Measurements from ENCODE around the gene HTR1D.
A peak's percentile ranks its signal among the peaks of the same experiment; 100 is the strongest.

The HTR1D gene

DNA sequence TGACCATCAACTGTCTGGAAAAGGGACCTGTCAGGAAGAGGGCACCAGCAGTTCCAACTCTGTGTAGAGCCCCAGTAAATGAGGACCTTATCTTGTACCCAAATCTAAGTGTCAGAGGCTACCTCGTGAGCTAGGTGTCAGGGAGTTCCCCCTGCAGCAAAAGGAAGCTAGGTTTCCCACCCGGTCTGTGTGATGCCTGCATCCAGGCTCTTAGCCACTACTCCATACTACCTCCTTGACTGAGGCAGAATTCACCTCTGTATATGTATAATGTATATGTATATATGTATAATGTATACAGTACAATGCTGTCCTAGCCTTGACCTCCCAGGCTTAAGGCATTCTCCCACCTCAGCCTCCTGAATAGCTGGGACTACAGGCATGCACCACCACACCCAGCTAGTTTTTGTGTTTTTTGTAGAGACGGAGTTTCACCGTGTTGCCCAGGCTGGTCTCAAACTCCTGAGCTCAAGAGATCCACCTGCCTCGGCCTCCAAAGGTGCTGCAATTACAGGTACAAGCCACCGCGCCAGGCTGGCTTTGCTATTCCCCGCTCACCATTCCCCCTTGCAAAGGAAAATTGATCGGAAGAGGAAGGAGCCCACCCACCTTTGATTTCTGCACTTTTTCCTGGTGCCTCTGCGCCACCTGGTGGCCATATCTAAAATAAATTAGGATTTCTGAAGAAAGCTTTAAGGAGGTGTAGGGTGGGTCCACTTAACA, 32.9 kb downstream of the HTR1D start:
- DNase-seq: peak in 1 of 2 donors; percentile 5

DNA sequence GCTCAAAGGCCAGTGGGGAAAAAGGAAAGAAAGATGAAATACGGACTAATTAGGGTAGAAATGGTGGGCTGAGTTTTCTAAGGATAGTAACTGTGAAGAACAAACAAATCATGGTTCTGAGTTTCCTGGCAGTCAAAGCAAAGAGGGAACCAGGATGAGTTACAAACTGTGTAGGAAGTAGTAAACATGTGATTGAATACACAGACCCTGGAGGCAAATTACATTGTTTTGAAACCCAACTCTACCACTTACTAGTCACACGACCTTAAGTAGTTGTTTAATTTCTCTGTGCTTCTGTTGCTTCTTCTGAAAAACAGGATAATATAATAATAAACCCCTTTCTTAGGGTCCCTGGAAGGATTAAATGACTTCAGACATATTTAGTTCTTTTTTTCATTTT, 37.4 kb downstream of the HTR1D start:
- DNase-seq: no peak

DNA sequence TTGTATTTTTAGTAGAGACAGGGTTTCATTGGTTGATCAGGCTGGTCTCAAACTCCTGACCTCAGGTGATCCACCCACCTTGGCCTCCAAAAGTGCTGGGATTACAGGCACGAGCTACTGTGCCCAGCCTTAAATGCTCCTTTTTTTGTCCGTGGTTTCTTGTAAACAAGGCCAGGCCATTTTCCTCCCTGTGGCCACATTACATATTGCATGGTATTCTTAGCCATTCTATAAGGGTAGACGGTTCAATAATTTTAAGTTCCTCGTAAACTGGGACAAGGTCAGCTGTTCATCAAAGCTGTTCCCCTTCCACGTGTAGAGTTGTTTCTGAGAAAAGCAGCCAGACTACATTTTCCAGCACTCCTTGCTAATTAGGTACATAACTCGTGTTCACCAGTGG, 38.4 kb downstream of the HTR1D start:
- no peak for DNase-seq

DNA sequence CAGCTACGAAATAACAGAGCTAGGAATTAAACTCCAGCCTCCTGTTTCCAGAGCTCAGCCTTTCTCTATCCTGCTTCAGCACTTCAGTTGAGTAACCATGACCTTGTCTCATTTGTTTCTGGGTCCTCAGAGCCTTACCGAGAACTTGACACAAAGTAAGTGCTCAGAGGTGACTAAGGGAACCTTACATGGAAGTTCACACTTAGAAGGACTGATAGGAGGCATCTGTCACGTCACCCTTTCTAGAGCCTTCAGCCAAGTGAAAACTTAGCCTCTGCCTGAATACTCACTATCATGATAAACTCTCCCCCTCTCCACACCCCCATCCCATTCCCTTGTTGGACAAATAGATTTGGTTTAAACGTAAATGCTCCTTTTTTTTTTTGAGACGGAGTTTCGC, 38.9 kb downstream of the HTR1D start:
- no peak for DNase-seq

DNA sequence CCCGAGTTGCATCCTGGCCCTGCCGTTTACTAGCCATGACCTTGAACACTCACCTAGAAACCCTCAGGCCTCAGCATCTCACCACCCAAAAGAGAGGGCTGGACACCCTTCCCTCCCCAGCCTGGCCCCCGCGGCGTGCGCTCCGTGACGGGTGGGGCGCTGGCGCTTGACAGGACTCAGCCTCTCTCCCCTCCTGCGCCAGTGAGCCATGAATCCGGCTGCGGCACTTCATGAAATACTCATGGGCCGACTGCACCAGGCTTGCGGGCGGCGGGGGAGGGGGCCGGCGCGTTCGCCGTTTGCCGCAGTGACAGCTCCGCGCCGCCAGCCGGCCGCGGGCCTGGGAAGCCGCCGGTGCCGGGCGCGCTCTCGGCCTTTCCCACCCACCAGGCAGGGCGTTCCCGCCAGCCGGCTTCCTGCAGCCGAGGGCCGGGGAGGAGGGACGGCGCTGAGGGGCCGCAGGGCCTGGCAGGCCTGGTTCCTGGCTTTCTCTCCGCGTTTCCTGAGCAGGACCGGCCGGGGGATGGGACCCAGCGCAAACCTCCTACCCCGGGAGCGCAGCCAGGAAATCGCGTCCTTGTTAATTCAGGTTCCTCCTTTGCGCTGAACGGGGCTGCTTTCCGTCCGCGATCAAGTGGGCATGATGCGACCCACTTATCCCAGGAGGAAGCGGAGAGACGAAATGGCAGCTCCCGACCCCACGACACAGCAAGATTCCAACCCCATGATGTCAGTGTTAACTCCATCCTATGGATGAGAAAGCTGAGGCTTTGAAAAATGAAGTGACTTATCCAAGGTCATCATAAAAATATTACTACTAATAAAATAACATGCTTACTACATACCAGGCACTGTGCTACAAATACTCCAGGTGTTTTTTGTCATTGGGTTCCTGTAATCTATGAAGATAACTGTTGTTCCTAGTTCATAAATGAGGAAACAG, 39.6 kb downstream of the HTR1D start:
- peak in 1 of 2 donors; percentile 52 for DNase-seq

DNA sequence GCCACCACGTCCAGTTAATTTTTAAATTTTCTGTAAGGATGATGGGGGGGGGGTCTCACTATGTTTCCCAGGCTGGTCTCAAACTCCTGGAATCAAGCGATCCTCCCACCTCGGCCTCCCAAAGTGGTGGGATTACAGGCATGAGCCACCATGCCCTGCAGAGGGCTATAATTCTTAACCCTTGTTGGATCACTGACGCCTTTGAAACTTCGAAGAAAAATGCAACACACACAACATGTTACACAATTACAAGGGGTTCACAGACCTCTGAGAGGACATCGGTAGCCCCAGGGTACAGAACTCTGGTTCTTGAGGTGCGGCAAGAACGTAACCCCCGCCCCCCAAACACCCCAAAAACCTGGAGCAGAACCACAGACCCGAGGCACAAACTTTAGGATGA, 40.3 kb downstream of the HTR1D start:
- no peak for DNase-seq

DNA sequence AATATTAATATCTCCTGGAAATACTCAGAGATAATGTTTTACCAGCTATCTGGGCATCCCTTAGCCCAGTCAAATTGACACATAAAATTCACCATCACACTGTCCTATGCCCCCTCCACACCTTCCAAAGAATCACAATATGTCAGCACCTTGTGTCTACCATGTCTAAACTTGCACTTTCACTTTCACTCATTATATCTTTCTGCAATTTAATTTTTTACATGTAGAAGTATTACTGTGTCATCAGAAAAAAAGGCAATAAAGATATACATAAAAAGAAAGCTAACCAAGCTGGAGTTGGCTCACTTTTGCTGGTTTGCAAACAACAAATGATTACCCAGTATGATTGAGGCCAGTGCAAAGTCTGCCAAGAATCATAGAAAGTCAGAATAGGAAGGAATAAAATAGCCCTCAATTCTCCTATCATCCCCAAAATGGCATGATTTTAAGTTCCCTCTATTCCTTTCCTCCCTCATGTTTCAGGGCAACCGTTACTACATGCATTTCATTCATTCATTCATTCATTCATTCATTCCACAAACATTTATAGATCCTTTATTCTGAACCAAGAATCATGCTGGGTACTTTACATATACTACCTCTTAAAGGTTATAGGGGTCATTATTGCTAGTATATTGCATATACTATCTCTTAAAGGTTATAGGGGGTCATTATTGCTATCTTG, 42.7 kb downstream of the HTR1D start:
- DNase-seq: no peak

DNA sequence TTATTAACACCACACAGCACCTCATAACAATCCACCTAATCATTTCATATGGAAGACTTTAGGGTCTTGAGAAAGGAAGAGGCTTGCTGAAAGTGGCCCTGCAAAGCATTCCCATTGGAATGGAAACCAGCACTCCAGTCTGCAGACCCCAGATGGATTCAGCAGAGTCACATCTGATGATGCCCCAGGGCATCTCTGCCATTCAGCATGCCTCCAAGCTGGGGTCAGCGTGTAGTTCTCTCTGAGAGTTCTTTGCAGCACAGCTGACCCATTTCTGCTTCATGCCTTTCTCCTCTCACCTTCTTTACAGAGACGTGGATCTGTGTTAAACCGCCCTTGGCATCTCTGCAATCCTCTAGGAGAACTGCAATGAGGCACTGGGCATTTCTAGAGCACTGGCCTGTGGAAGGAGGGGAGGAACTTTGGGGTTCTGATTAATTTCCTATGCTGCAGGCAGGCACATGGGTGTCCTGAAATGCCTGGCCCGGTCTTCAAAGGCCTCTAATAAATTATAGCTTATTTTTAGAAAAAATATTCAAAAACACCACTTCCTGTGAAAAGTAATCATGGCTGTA, 46.0 kb downstream of the HTR1D start:
- DNase-seq: no peak

DNA sequence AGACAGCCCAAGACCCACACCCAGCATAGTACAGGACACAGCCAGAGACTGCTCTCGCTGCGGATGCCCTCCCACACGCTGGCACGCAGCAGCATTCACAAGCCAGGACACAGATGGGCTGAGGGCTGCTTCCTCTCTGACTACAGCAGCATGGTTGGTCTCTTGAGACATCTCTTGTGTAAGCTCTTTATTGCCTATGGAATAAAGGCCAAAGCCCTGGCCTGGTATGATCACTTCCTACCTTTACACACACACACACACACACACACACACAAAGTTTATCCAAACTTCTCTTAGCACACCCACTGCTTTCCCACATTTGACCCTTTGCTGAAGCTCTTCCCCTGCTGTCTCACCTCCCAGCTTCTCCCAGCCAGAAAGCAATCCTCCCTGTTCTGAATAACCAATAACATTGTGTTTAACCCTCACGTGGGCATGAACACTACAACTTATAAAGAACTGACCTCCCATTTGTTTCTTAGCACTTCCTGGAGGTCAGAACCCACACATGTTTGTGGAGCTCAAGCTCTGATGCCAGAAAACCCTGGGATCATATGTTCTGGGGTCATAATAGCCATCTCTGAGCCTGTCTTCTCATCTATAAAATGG, 47.5 kb downstream of the HTR1D start:
- peak; percentile 32 to 60 for DNase-seq

DNA sequence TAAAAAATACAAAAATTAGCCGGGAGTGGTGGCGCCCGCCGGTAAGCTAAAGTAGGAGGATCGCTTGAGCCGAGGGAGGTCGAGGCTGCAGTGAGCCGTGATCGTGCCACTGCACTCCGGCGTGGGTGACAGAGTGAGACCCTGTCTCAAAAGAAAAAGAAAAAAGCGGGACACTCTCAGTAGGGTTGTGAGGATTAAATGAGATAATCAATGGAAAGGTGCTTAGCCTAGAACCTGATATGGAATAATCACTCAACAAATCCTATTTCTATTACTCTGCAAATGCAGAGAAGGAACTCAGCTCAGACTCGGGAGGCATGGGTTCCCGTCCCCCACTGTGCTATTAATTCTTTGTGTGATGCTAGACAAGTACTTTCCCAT, 48.1 kb downstream of the HTR1D start:
- no peak for DNase-seq

DNA sequence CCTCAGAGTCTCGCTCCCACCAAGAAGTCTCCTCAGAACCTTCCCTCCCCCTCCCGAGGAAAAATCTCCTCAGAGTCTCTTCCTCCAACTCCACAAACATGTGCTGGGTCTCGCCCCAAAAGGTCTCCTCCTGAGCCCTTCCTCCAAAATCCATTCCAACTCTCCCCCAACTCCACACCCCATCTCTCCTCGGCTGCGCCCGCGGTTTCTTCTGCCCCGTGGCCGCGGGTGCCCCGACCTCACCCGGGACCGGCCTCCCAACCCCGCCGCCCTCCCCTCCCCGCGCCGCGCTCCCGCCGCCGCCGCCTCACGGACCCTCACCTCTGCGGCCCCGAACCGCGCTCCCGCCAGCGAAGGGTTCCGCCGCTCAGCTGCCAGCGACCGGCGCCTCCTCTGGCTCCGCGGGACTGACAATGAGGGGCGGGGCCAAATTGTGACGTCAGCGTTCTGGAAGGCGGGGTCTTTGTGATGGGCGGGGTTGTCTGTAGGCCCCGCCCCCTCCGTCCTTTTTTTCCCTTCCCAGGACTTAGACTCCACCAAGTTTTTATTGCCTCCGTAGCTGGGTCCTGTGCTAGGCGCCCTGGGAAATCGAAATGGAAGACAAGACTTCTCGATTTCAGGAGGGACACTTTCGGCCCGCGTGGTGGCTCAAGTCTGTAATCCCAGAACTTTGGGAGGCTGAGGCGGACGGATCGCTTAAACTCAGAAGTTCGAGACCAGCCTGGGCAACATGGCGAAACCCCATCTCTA, 48.7 kb downstream of the HTR1D start, which contains the start of gene LUZP1:
LUZP1 (minus strand) TSS at position 412 of the 750 bp plus-strand sequence.
- DNase-seq: peak; percentile 82 to 85

DNA sequence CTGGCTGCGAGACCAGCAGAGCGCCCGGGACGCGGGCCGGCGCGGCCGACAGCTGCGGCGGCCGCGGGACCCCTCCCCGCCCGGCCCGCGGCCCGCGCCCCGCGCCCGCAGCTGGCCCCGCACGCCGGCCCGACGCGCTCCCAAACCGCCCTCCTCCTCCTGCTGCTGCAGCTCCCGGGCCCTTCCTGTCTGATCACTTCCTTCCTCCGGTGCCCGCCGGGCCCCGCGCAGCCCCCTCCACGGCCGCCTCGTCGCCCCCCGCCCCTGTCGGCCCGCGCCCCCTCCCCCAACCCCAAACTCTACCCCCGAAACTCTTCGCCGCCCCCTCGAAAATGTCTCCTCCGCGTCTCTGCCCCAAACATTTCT, 49.2 kb downstream of the HTR1D start:
- DNase-seq: no peak

DNA sequence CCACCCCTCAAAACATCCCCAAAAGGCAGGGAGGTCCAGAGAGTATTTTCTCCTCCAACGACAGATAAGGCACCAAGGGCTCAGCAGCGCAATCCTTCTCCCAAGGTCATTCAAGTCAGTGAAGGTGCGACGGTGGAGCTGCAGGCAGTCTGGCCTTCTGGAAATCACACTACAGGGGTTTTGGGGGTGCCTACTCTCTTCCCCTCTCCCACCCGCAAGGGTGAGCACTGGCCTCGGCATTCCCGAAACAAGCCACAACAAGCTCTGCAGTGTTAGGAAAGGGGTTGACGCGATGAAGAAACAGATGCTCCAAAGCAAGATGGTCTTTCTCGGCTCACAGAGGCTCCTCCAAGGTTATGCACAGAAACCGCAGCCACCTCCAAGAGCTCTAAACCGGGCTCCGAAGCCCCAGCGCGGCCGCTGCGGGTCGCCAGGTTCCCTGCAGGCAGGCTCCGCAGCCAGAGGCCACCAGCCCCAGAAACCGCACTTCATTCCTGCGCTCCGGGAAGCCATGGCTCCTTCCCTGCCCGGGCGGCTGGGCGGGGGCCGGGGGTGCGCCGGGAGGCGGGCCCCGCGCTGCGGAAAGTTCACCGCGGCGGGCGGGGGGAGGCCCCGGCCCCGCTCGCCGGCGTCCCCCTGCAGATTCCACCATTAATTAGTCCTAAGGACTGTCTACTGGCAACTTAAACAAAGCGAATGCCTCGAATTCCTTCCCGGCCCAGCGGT, 49.8 kb downstream of the HTR1D start:
- DNase-seq: peak in 1 of 2 donors; percentile 28

DNA sequence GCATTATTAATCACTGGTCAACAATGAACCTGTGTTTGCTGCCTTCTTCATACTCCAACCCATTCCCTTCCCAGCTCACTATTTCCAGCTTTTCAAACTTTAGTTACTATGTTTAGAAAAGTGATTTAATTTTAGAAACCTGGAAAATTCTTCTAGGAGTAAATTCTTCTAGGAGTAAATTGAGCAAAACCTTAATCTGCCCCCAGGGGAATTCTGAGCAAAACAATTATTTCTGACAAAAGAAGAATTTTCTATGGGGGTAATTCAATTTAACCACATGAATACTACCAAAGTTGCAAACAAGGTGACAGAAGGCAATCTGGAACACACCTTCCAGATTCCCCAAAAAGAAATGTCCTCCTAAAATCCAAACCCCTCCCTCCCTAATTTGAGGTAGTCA, 50.4 kb downstream of the HTR1D start:
- no peak for DNase-seq

DNA sequence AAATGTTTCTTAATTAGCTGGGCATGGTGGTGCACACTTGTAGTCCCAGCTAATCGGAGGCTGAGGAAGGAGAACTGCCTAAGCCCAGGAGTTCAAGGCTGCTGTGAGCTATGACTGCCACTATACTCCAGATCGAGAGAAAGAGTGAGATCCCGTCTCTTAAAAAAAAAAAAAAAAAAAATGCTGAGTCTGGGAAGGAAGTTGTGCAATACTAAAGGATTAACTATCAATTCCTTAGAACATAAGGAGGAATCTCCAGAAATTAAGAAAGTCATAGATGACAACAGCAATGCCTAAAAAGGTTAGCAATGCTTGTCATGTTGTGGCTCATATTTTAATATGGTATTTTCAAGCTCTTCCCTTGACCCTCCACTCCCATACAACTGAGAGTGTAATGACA, 53.9 kb downstream of the HTR1D start:
- no peak for DNase-seq

DNA sequence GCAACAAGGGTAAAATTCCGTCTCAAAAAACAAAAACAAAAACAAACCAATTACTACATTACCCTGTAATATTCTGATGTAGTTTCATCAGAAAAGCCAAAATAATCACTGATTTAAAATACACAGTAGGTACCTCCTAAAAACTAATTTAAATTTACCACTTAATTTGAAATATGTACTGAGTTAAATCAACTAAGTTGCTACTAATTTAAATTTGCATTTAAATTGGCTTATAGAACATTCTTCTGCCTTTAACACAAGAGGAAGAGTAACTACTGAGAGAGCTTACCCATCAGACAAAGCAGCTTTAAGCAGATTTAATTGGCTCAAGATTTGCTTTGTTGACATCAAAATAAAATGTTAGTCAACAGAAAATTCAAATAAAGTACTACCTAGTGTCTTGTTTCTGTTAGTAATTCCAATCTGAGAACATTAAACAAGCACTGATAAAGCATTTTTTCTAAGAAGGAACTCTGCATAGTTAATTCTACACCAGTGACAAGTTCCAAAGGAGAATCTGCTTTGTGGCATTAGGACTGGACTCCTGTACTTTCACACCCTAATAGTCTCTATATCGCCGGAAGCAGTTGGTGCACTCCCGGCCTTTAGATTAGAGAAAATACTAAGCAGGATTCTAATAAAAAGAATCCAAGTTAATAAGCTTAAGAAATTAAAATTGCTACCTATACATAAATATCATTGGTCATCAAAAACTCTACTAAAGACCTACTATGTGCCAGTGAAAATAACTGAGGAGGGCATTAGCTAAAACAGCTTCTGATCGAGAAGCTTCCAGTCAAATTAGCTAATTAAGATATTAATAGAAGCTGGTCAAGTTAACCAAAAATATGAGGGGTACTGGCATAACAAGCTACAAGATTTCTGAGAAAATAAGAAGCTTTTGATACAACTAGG, 57.1 kb downstream of the HTR1D start:
- DNase-seq: no peak

DNA sequence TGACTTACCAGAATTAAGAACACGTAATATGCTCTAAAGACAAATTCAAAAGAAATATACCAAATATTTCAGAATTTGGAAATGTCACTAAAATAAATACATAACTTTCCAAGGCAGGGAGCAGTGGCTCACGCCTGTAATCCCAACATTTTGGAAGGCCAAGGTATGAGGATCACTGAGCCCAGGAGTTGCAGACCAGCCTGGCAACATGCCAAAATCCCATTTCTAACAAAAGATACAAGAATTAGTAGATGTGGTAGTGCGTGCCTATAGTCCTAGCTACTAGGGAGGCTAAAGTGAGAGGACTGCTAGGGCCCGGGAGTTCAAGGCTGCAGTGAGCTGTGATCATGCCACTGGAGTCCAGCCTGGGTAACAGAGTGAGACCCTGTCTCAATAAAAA, 60.4 kb downstream of the HTR1D start:
- DNase-seq: no peak

DNA sequence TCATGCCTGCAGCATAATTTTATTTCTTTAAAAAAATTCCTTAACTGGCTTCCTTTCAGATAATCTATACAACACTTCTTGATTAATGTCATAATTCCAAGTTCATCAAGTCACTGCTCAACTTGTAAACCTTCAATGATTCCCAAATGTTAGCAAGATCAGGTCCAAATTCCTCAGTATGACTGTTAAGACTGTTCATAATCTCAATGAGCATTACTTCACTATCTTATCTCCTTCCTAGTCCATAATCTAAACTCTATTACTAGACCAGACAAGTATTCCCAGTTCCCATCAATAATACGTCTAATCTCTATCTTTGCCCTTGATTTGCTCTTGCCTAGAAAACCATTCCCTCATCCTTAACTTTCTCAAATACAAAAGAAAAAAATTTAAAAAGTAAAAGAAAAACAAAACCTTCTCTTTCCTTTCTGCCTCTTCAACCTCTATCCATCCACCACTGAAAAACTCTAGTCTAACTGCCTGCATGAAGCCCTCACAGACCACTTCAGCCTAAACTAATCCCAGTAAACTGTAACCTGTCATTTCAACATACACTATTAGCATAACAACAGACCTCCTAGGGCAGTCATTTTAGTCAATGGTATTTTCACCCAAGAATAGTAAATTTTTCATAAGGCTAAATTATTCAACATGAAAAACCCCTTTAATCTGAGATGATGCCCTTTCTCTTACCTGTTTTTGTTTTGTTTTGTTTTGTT, 64.2 kb downstream of the HTR1D start:
- no peak for DNase-seq

DNA sequence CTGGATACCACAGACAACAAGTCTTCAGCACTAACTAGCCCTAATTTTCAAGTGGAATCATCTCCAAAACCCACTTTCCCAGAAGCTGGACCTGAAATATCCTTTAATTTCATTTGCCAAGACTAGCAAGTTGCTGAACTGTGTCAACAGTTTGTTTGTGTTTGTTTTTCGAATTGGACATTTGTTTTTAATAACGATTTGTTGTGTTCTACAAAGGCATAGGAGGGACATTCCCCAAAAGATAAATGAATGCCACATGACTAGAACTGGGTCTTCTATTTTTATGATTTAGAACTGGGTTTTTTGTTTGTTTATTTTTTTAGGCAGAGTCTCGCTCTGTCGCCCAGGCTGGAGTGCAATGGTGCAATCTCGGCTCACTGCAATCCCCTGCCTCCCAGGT, 66.6 kb downstream of the HTR1D start:
- DNase-seq: no peak
